K562 (cell line): ENCODE measurements around the gene RSF1. TPM values are rescaled to one million over a fixed set of nuclear protein-coding genes. Genes with fewer than 3 reads are reported as not detected.

Experiments used
- ATAC-seq: fragments of 200-7000 bp; cut with Tn5 transposase; 3 replicates; pipeline ENCODE4 v1.9.1; 2020; ENCODE audit warnings: moderate library complexity
- BruUV-seq: library from RNA; stranded (reverse); fragments of 400-500 nt; replicated peaks from 2 replicates; lab custom pipeline; 2021; lab: Mats Ljungman, UMichigan
- CTCF ChIA-PET: fragments of 300-600 bp; formaldehyde crosslinking; extraction: SDS; loops from one replicate; lab custom pipeline; 2021; ENCODE audit warnings: low intra/inter-chr PET ratio; lab: Yijun Ruan, JAX
- POLR2A ChIA-PET: fragments of 300-600, 350-650 bp; sonication (Branson Sonifier 250); formaldehyde crosslinking; extraction: SDS; loops from one replicate; lab custom pipeline; 2021; ENCODE audit warnings: antibody characterized with exemption, inconsistent platforms; lab: Yijun Ruan, JAX
- DNase-seq, 4 experiments: peaks; one replicate each; pipeline versions ENCODE4 v3.0.0 to v3.0.0-alpha.2; 2011 to 2018; ENCODE audit warnings: low spot score in 3 of 4, mixed read lengths in 3 of 4; ENCODE audit errors: extremely low read depth in 1 of 4
- FAIRE-seq: peaks from 2 replicates; lab custom pipeline; 2011; peaks lifted over from hg19 to GRCh38; lab: Jason Lieb, UNC
- H2AFZ ChIP-seq: 2 replicates; pipeline ENCODE4 v1.6.0; 2011; ENCODE audit warnings: low read depth, low read length, control low read depth, inconsistent platforms
- H3K27ac ChIP-seq: fragments of 200-600 bp; 3 replicates; pipeline ENCODE4 v1.8.0; 2011; ENCODE audit warnings: low read depth, mild to moderate bottlenecking, control low read depth, inconsistent platforms, low read length, moderate library complexity, mixed read lengths; ENCODE audit errors: extremely low read depth
- H3K27me3 ChIP-seq, 2 experiments: fragments of 300-600 bp in 1 of 2; 2 replicates in 1 of 2; 3 replicates in 1 of 2; pipeline versions ENCODE4 v1.6.0 to v1.8.0; 2011; ENCODE audit warnings: inconsistent platforms in 2 of 2, low read length in 2 of 2, mild to moderate bottlenecking in 1 of 2, mixed read lengths in 1 of 2, moderate library complexity in 1 of 2; ENCODE audit not compliant: control insufficient read depth in 2 of 2, insufficient read depth in 2 of 2
- H3K36me3 ChIP-seq: fragments of 300-600 bp; 3 replicates; pipeline ENCODE4 v1.8.0; 2011; ENCODE audit warnings: mild to moderate bottlenecking, low read length, inconsistent platforms; ENCODE audit not compliant: control insufficient read depth, insufficient read depth
- H3K4me1 ChIP-seq, 2 experiments: fragments of 200-600 bp in 1 of 2; replicated peaks in 1 of 2; 2 replicates in 1 of 2; 3 replicates in 1 of 2; pipeline versions ENCODE4 v1.5.1 to v1.8.0; 2011; ENCODE audit warnings: inconsistent platforms in 2 of 2, low read length in 2 of 2, mild to moderate bottlenecking in 1 of 2, mixed read lengths in 1 of 2, moderate library complexity in 1 of 2; ENCODE audit not compliant: control insufficient read depth in 2 of 2, insufficient read depth in 2 of 2
- H3K4me2 ChIP-seq: 2 replicates; pipeline ENCODE4 v1.6.1; 2011; ENCODE audit warnings: low read length, control low read depth, inconsistent platforms, mixed read lengths; ENCODE audit not compliant: insufficient read depth
- H3K4me3 ChIP-seq: fragments of 200-600 bp; sonication (generic), shearing (Covaris generic); 2 replicates; pipeline ENCODE4 v1.5.1; 2016; ENCODE audit warnings: control low read depth, inconsistent platforms
- H3K79me2 ChIP-seq: fragments of 200-600 bp; 3 replicates; pipeline ENCODE4 v1.8.0; 2011; ENCODE audit warnings: low read length, inconsistent platforms; ENCODE audit not compliant: control insufficient read depth, insufficient read depth
- H3K9ac ChIP-seq, 2 experiments: 2 replicates each; pipeline versions ENCODE4 v1.6.0 to v1.6.1; 2011; ENCODE audit warnings: low read depth in 2 of 2, low read length in 2 of 2, control low read depth in 1 of 2, inconsistent platforms in 1 of 2, mild to moderate bottlenecking in 1 of 2, mixed read lengths in 1 of 2; ENCODE audit not compliant: insufficient read depth in 1 of 2
- H3K9me1 ChIP-seq: one replicate; pipeline ENCODE4 v1.6.0; 2011; ENCODE audit warnings: inconsistent platforms, mild to moderate bottlenecking, low read length, moderate library complexity; ENCODE audit not compliant: control insufficient read depth, insufficient read depth
- H3K9me3 ChIP-seq: replicated peaks from 2 replicates; pipeline ENCODE4 v1.5.1; 2011; ENCODE audit warnings: low read depth, low read length, inconsistent platforms; ENCODE audit not compliant: control insufficient read depth, insufficient read depth
- H4K20me1 ChIP-seq: replicated peaks from 2 replicates; pipeline ENCODE4 v1.6.1; 2011; ENCODE audit warnings: low read length, inconsistent platforms, mixed read lengths; ENCODE audit not compliant: control insufficient read depth, insufficient read depth
- CHD4 ChIP-seq: fragments of 200-600 bp; sonication (generic); IDR thresholded peaks from 3 replicates; pipeline ENCODE4 v1.6.1; 2012; ENCODE audit warnings: low read depth, mild to moderate bottlenecking, mixed read lengths, low read length, inconsistent platforms; ENCODE audit not compliant: insufficient read depth, insufficient replicate concordance, poor library complexity, severe bottlenecking
- HNRNPL ChIP-seq: fragments of 200-400 bp; formaldehyde crosslinking; IDR thresholded peaks from 2 replicates; pipeline ENCODE4 v1.6.1; 2017; ENCODE audit warnings: low read depth, mild to moderate bottlenecking, low read length
- MBD1 ChIP-seq: fragments of 250-450 bp; sonication (Bioruptor Pico); IDR thresholded peaks from 2 replicates; pipeline ENCODE4 v1.8.0; 2022; ENCODE audit warnings: inconsistent platforms
- NEUROD1 ChIP-seq: fragments of 150-350 bp; IDR thresholded peaks from 2 replicates; pipeline ENCODE4 v1.6.1; 2014; ENCODE audit warnings: borderline replicate concordance, low read length, low read depth; ENCODE audit not compliant: partially characterized antibody
- POLR2G ChIP-seq: fragments of 200-400 bp; formaldehyde crosslinking; IDR thresholded peaks from 2 replicates; pipeline ENCODE4 v1.6.1; 2017; ENCODE audit warnings: low read depth, mild to moderate bottlenecking, antibody characterized with exemption, low read length, moderate library complexity
- PURB ChIP-seq: sonication (generic); formaldehyde crosslinking; IDR thresholded peaks from 2 replicates; pipeline ENCODE4 v1.9.0; 2021; ENCODE audit warnings: low read depth, mild to moderate bottlenecking, missing genetic modification reagents
- RFX5 ChIP-seq: IDR thresholded peaks from 2 replicates; pipeline ENCODE4 v1.6.1; 2011; ENCODE audit warnings: low read depth, mild to moderate bottlenecking, improper control_type of control experiment, low read length
- ZC3H4 ChIP-seq: sonication (generic); formaldehyde crosslinking; IDR thresholded peaks from 2 replicates; pipeline ENCODE4 v1.9.0; 2021; ENCODE audit warnings: missing genetic modification reagents, borderline replicate concordance
- ZFP1 ChIP-seq: fragments of 450-650 bp; formaldehyde crosslinking; IDR thresholded peaks from 2 replicates; pipeline ENCODE4 v1.4.0; 2020; ENCODE audit warnings: mild to moderate bottlenecking, mixed read lengths
- ZHX1 ChIP-seq: fragments of 150-350 bp; conservative IDR thresholded peaks from 2 replicates; pipeline ENCODE4 v1.6.1; 2014; ENCODE audit warnings: low read length
- ZZZ3 ChIP-seq: fragments of 450-650 bp; IDR thresholded peaks from 2 replicates; pipeline ENCODE4 v1.6.1; 2016; ENCODE audit warnings: antibody characterized with exemption, mild to moderate bottlenecking, moderate library complexity
- WGBS: fragments of 100-300 bp; shearing (Covaris generic); methylation state at CpG from one replicate; pipeline ENCODE4 v1.1.6; 2016; ENCODE audit warnings: low coverage, mixed read lengths; ENCODE audit not compliant: insufficient coverage; ENCODE audit errors: missing lambda C conversion rate; 5-methylcytosine and 5-hydroxymethylcytosine counted together
- in situ Hi-C: fragments of 300-500 bp; cut with MboI; formaldehyde crosslinking; loops from 4 replicates; pipeline ENCODE4 v1.15.0; 2018; ENCODE audit warnings: inconsistent platforms, mixed read lengths
- intact Hi-C: fragments of 100-400 bp; cut with micrococcal nuclease; formaldehyde crosslinking; loops from 2 replicates; pipeline ENCODE4 v1.14.2; 2022
- polyA plus RNA-seq, 8 experiments: library from polyadenylated mRNA; depleted of rRNA in 4 of 8; stranded (reverse) in 5 of 8; unstranded in 3 of 8; fragments of >200 nt; fragmentation: Nextera tagmentation in 2 of 8; fragmentation: Illumina TruSeq in 1 of 8; extraction: Ambion mirVana in 2 of 8; extraction: Trizol in 1 of 8; gene quantifications; 2 replicates each; pipeline versions ENCODE4 v1.2.1 to v1.2.3, GENCODE V29; 2011 to 2014; ENCODE audit warnings: inconsistent platforms in 1 of 8, missing spikeins in 1 of 8
- total RNA-seq, 7 experiments: library from RNA; depleted of rRNA in 6 of 7; stranded (reverse); fragments of >200 nt in 6 of 7; fragmentation: Illumina TruSeq in 2 of 7; extraction: Trizol in 2 of 7; gene quantifications; 2 replicates each; pipeline versions ENCODE4 v1.2.1 to v1.2.3, GENCODE V29; 2011 to 2021; ENCODE audit warnings: low replicate concordance in 1 of 7
- TF ChIP-seq, protein P1 (sequence below): fragments of 450-650 bp; IDR thresholded peaks from 2 replicates; pipeline ENCODE4 v1.7.1; 2018; ENCODE audit warnings: mild to moderate bottlenecking, low read depth; ENCODE audit not compliant: partially characterized antibody
- TF ChIP-seq, protein P2 (sequence below), 2 experiments: IDR thresholded peaks; 2 replicates each; pipeline ENCODE4 v1.6.1; 2011; ENCODE audit warnings: borderline replicate concordance in 1 of 2, control low read depth in 1 of 2, low read depth in 1 of 2, low read length in 1 of 2, mild to moderate bottlenecking in 1 of 2, mixed read lengths in 1 of 2, moderate library complexity in 1 of 2; ENCODE audit not compliant: insufficient read depth in 1 of 2, insufficient read length in 1 of 2, poor library complexity in 1 of 2, severe bottlenecking in 1 of 2; ENCODE audit errors: extremely low read depth in 1 of 2

The RSF1 gene
- total and polyA plus RNA-seq, 9 of the 15 experiments (the other 6 are each of a cell fraction or from before 2014, with no cell fraction given) = 9.7 to 63.6 (median 42.8) TPM

DNA sequence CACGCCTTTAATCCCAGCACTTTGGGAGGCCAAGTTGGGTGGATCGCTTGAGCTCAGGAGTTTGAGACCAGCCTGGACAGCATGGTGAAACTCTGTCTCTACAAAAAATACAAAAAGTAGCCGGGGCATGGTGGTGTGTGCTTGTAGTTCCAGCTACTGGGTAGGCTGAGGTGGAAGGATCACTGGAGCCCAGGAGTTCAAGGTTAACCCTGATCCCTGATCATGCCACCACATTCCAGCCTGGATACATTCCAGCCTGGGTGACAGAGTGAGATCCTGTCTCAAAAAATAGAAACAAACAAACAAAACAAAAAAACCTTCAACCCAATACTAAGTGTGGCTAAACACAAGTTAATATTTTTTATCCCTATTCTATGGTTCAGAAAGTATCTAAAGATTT lies 116.5 kb downstream of the RSF1 start:
- no peak overlapping the region for H3K4me2 ChIP-seq
- WGBS = 91% methylated on average over 3 of the region's 3 CpGs
- CTCF ChIA-PET = no interaction called here
- TF ChIP-seq POLR2G (no peak), ZFP1 (CRISPR knock-in tag) (no peak), ZHX1 (no peak), ZZZ3 (no peak), MBD1 (no peak), PURB (CRISPR knock-in tag) (no peak), NEUROD1 (no peak), ZC3H4 (CRISPR knock-in tag) (no peak), HNRNPL (no peak), CHD4 (no peak), RFX5 (no peak)
- TF ChIP-seq, protein P1, sequence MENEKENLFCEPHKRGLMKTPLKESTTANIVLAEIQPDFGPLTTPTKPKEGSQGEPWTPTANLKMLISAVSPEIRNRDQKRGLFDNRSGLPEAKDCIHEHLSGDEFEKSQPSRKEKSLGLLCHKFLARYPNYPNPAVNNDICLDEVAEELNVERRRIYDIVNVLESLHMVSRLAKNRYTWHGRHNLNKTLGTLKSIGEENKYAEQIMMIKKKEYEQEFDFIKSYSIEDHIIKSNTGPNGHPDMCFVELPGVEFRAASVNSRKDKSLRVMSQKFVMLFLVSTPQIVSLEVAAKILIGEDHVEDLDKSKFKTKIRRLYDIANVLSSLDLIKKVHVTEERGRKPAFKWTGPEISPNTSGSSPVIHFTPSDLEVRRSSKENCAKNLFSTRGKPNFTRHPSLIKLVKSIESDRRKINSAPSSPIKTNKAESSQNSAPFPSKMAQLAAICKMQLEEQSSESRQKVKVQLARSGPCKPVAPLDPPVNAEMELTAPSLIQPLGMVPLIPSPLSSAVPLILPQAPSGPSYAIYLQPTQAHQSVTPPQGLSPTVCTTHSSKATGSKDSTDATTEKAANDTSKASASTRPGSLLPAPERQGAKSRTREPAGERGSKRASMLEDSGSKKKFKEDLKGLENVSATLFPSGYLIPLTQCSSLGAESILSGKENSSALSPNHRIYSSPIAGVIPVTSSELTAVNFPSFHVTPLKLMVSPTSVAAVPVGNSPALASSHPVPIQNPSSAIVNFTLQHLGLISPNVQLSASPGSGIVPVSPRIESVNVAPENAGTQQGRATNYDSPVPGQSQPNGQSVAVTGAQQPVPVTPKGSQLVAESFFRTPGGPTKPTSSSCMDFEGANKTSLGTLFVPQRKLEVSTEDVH = no peak
- TF ChIP-seq, protein P2, sequence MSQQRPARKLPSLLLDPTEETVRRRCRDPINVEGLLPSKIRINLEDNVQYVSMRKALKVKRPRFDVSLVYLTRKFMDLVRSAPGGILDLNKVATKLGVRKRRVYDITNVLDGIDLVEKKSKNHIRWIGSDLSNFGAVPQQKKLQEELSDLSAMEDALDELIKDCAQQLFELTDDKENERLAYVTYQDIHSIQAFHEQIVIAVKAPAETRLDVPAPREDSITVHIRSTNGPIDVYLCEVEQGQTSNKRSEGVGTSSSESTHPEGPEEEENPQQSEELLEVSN (IDR thresholded peaks at IDR 0.05; ENCODE audit: borderline replicate concordance in 1 of 2, extremely low read depth in 1 of 2, insufficient read depth in 1 of 2, insufficient read length in 1 of 2, low read depth in 1 of 2, low read length in 1 of 2, poor library complexity in 1 of 2, severe bottlenecking in 1 of 2) = no peak

More for the DNA sequence above, 116.5 kb downstream of the RSF1 start:
- Histone ChIP-seq H3K27ac (no peak overlapping the region), H3K9me1 (no peaks in the 10 kb centered on the region), H4K20me1 (no peaks in the 10 kb centered on the region), H3K9me3 (no peaks in the 10 kb centered on the region), H3K36me3 (peaks cover 20% of the 10 kb centered on the region; the same call in 2 of the 3 replicates), H2AFZ (no peak overlapping the region), H3K4me3 (no peak overlapping the region), H3K4me1 (no peaks in the 10 kb centered on the region; a peak in 1 of 5 replicates), H3K27me3 (no peaks in the 10 kb centered on the region), H3K79me2 (no peaks in the 10 kb centered on the region), H3K9ac (no peak overlapping the region)
- in situ Hi-C loops = no loop called here
- BruUV-seq = no TSS peak
- intact Hi-C loops = no loop called here
- ATAC-seq (no peak), FAIRE-seq (no peak), DNase-seq (no peak)
- POLR2A ChIA-PET = no interaction called here
